CD14-positive monocyte (primary cell): ENCODE data around the gene FAM120A. TPM values are rescaled to one million over a fixed set of nuclear protein-coding genes. Genes with fewer than 3 reads are reported as not detected.
A peak's percentile ranks its signal among the peaks of the same experiment; 100 is the strongest.

ENCODE experiments used
- DNase-seq, 3 donors: peaks; one replicate each; pipeline ENCODE4 v3.0.0-alpha.2; 2011 to 2022
- H2AFZ ChIP-seq: 2 replicates; pipeline ENCODE4 v1.6.0; 2012; ENCODE audit warnings: mild to moderate bottlenecking, low read depth, low read length, inconsistent platforms; ENCODE audit not compliant: insufficient read depth, poor library complexity, severe bottlenecking
- H3K27ac ChIP-seq, 2 donors: 1 replicate in 1 of 2; 2 replicates in 1 of 2; pipeline ENCODE4 v1.5.1; 2012 to 2013; ENCODE audit warnings: low read length in 2 of 2, control low read depth in 1 of 2, inconsistent platforms in 1 of 2, low read depth in 1 of 2, mild to moderate bottlenecking in 1 of 2
- H3K27me3 ChIP-seq, 2 donors: one replicate each; pipeline versions ENCODE4 v1.6.0 to v1.6.1; 2011 to 2013; ENCODE audit warnings: low read length in 2 of 2; ENCODE audit not compliant: control insufficient read depth in 2 of 2, insufficient read depth in 2 of 2
- H3K36me3 ChIP-seq, 2 donors: replicated peaks in 1 of 2; 1 replicate in 1 of 2; 2 replicates in 1 of 2; pipeline versions ENCODE4 v1.5.1 to v1.6.1; 2012 to 2013; ENCODE audit warnings: low read length in 2 of 2, control low read depth in 1 of 2, inconsistent platforms in 1 of 2, mild to moderate bottlenecking in 1 of 2; ENCODE audit not compliant: insufficient read depth in 2 of 2, control insufficient read depth in 1 of 2
- H3K4me1 ChIP-seq, 2 donors: 1 replicate in 1 of 2; 2 replicates in 1 of 2; pipeline versions ENCODE4 v1.5.1 to v1.6.1; 2012 to 2013; ENCODE audit warnings: low read length in 2 of 2, control low read depth in 1 of 2, inconsistent platforms in 1 of 2, mild to moderate bottlenecking in 1 of 2, moderate library complexity in 1 of 2; ENCODE audit not compliant: insufficient read depth in 2 of 2, control insufficient read depth in 1 of 2
- H3K4me2 ChIP-seq: replicated peaks from 2 replicates; pipeline ENCODE3; 2012; ENCODE audit warnings: low read length, moderate library complexity, mild to moderate bottlenecking; ENCODE audit not compliant: poor library complexity, severe bottlenecking; ENCODE audit errors: extremely low read depth
- H3K4me3 ChIP-seq, 3 experiments: fragments of 200-600 bp in 1 of 3; sonication (generic) in 1 of 3; replicated peaks in 1 of 3; 1 replicate in 2 of 3; 2 replicates in 1 of 3; pipeline ENCODE4 v1.5.1; 2011 to 2013; ENCODE audit warnings: low read length in 3 of 3, mild to moderate bottlenecking in 3 of 3, control low read depth in 2 of 3, low read depth in 2 of 3, inconsistent platforms in 1 of 3, moderate library complexity in 1 of 3
- H3K79me2 ChIP-seq: 2 replicates; pipeline ENCODE4 v1.6.0; 2012; ENCODE audit warnings: mild to moderate bottlenecking, control low read depth, inconsistent platforms, low read length, moderate library complexity; ENCODE audit not compliant: insufficient read depth
- H3K9ac ChIP-seq: 2 replicates; pipeline ENCODE4 v1.6.0; 2017; ENCODE audit warnings: low read length, mild to moderate bottlenecking; ENCODE audit not compliant: insufficient read depth, poor library complexity, severe bottlenecking
- H3K9me3 ChIP-seq, 2 donors: replicated peaks in 1 of 2; 1 replicate in 1 of 2; 2 replicates in 1 of 2; pipeline versions ENCODE4 v1.5.1 to v1.6.1; 2012 to 2013; ENCODE audit warnings: low read length in 2 of 2, control low read depth in 1 of 2; ENCODE audit not compliant: control insufficient read depth in 1 of 2, insufficient read depth in 1 of 2
- H4K20me1 ChIP-seq: 2 replicates; pipeline ENCODE4 v1.6.0; 2012; ENCODE audit warnings: mild to moderate bottlenecking, low read length, control low read depth, moderate library complexity; ENCODE audit not compliant: insufficient read depth
- H3K27ac Mint-ChIP-seq, 7 donors: one replicate each; pipeline ENCODE4 v1.8.0; 2020; ENCODE audit warnings: mild to moderate bottlenecking in 7 of 7, mixed read lengths in 7 of 7, moderate library complexity in 6 of 7, inconsistent platforms in 2 of 7
- H3K27me3 Mint-ChIP-seq, 3 donors: one replicate each; pipeline ENCODE4 v1.8.0; 2021 to 2022; ENCODE audit warnings: low read depth in 3 of 3, mild to moderate bottlenecking in 3 of 3, mixed read lengths in 3 of 3, moderate library complexity in 3 of 3, inconsistent platforms in 1 of 3
- H3K36me3 Mint-ChIP-seq, 2 donors: one replicate each; pipeline ENCODE4 v1.8.0; 2020; ENCODE audit warnings: mixed read lengths in 2 of 2, inconsistent platforms in 1 of 2, mild to moderate bottlenecking in 1 of 2
- H3K4me1 Mint-ChIP-seq: one replicate; pipeline ENCODE4 v1.8.0; 2020; ENCODE audit warnings: mild to moderate bottlenecking, mixed read lengths
- H3K4me3 Mint-ChIP-seq, 2 donors: one replicate each; pipeline ENCODE4 v1.8.0; 2020; ENCODE audit warnings: mild to moderate bottlenecking in 2 of 2, mixed read lengths in 2 of 2, moderate library complexity in 1 of 2
- H3K9me3 Mint-ChIP-seq, 7 donors: one replicate each; pipeline ENCODE4 v1.8.0; 2020 to 2022; ENCODE audit warnings: mixed read lengths in 7 of 7, mild to moderate bottlenecking in 6 of 7, moderate library complexity in 6 of 7, inconsistent platforms in 2 of 7
- CTCF ChIP-seq: fragments of 200-600 bp; IDR thresholded peaks from one replicate; pipeline ENCODE4 v1.8.0; 2022; ENCODE audit warnings: antibody characterized with exemption, mild to moderate bottlenecking
- WGBS: methylation state at CpG from one replicate; pipeline ENCODE4 v1.1.5; 2013; ENCODE audit warnings: missing lambda C conversion rate; ENCODE audit not compliant: insufficient coverage; 5-methylcytosine and 5-hydroxymethylcytosine counted together
- intact Hi-C, 2 donors: fragments of 100-400 bp; cut with micrococcal nuclease; formaldehyde crosslinking; loops; one replicate each; pipeline versions ENCODE4 v1.15.0 to v1.15.1; 2023
- polyA plus RNA-seq, 3 donors: library from polyadenylated mRNA; depleted of rRNA in 1 of 3; unstranded in 2 of 3; stranded (reverse) in 1 of 3; fragments of 300-500 nt in 2 of 3; fragments of >200 nt in 1 of 3; fragmentation: Illumina TruSeq in 2 of 3; gene quantifications; 1 replicate in 2 of 3; 2 replicates in 1 of 3; pipeline ENCODE4 v1.2.3, GENCODE V29; 2012 to 2021

The FAM120A gene
- polyA plus RNA-seq, 3 donors = 10.4 to 76.6 (median 12.7) TPM

GRCh38 chr9:93579711-93580516 is 128.4 kb downstream of the FAM120A start:
- Histone ChIP-seq H3K4me3 (no peak overlapping the region), H3K4me1 (peaks cover 21 to 25% of the 10 kb centered on the region in 2 donors), H3K27me3 (no peaks in the 10 kb centered on the region), H3K9ac (no peak overlapping the region), H3K79me2 (peaks cover 90% of the 10 kb centered on the region), H3K4me2 (no peak overlapping the region), H3K36me3 (no peaks in the 10 kb centered on the region), H4K20me1 (peaks cover 58% of the 10 kb centered on the region), H3K27ac (no peak overlapping the region), H2AFZ (no peak overlapping the region), H3K9me3 (peaks cover 0 to 3% of the 10 kb centered on the region in 2 donors)
- peak overlapping the region in 1 of 7 donors; percentile 23 for H3K27ac Mint-ChIP-seq
- DNase-seq = no peak
- no peak overlapping the region for H3K4me3 Mint-ChIP-seq
- intact Hi-C loops = loop anchor here in 1 of 2 donors (5.0 kb wide), 1 partner anchor 128 kb away; the partner anchor contains the start of genes FAM120A and FAM120AOS
- peaks cover 0 to 10% (median 6%) of the 10 kb centered on the region in 7 donors for H3K9me3 Mint-ChIP-seq
- no peak for TF ChIP-seq CTCF
- peaks cover 4 to 18% of the 10 kb centered on the region in 2 donors for H3K36me3 Mint-ChIP-seq
- 97% methylated on average over 14 of the region's 20 CpGs for WGBS
- peaks cover 59% of the 10 kb centered on the region for H3K4me1 Mint-ChIP-seq
- H3K27me3 Mint-ChIP-seq = no peaks in the 10 kb centered on the region

GRCh38 chr9:93580654-93581380 is 129.3 kb downstream of the FAM120A start:
- H3K27ac Mint-ChIP-seq = peak overlapping the region in 1 of 7 donors; percentile 40
- H3K27ac ChIP-seq = no peak overlapping the region
- no peak overlapping the region for H3K9ac ChIP-seq
- peaks cover 14 to 16% of the 10 kb centered on the region in 2 donors for H3K4me1 ChIP-seq
- H3K36me3 ChIP-seq = no peaks in the 10 kb centered on the region
- no peaks in the 10 kb centered on the region for H3K27me3 ChIP-seq
- no peaks in the 10 kb centered on the region for H3K27me3 Mint-ChIP-seq
- peaks cover 90% of the 10 kb centered on the region for H3K79me2 ChIP-seq
- intact Hi-C loops = no loop called here
- no peak overlapping the region for H3K4me3 Mint-ChIP-seq
- H2AFZ ChIP-seq = no peak overlapping the region
- peaks cover 0 to 10% (median 6%) of the 10 kb centered on the region in 7 donors for H3K9me3 Mint-ChIP-seq
- H4K20me1 ChIP-seq = peaks cover 67% of the 10 kb centered on the region
- peaks cover 9 to 27% of the 10 kb centered on the region in 2 donors for H3K36me3 Mint-ChIP-seq
- peaks cover 0 to 3% of the 10 kb centered on the region in 2 donors for H3K9me3 ChIP-seq
- peaks cover 52% of the 10 kb centered on the region for H3K4me1 Mint-ChIP-seq
- no peak overlapping the region for H3K4me2 ChIP-seq
- TF ChIP-seq CTCF = no peak
- DNase-seq = no peak
- no peak overlapping the region for H3K4me3 ChIP-seq
- 88% methylated on average over 8 of the region's 10 CpGs for WGBS
